D721Med (cell line): ENCODE results near the gene SKIDA1.

Experiments
- DNase-seq: peaks from one replicate; pipeline ENCODE4 v3.0.0; 2011; ENCODE audit warnings: low spot score; ENCODE audit not compliant: insufficient read length
- FAIRE-seq: peaks from 2 replicates; lab custom pipeline; 2011; peaks lifted over from hg19 to GRCh38; lab: Jason Lieb, UNC
- CTCF ChIP-seq: IDR thresholded peaks from 2 replicates; pipeline ENCODE4 v1.5.1; 2012; ENCODE audit warnings: mild to moderate bottlenecking, control low read depth; ENCODE audit not compliant: insufficient read depth; ENCODE audit errors: missing control alignments

SKIDA1 gene

GRCh38 chr10:21508706-21509331, 16.7 kb downstream of the SKIDA1 start:
- DNase-seq (no peak), FAIRE-seq (no peak)
- no peak for TF ChIP-seq CTCF

GRCh38 chr10:21507150-21507549, 18.3 kb downstream of the SKIDA1 start:
- TF ChIP-seq CTCF = no peak
- no peak for DNase-seq
- no peak for FAIRE-seq

- no peak for TF ChIP-seq CTCF
- FAIRE-seq = no peak
- DNase-seq = no peak
These were observed 19.1 kb downstream of the SKIDA1 start for GRCh38 chr10:21506351-21506750.

- DNase-seq (no peak), FAIRE-seq (no peak)
- TF ChIP-seq CTCF = no peak
These were observed 19.7 kb downstream of the SKIDA1 start for GRCh38 chr10:21505711-21506278.

GRCh38 chr10:21503542-21503941, 21.9 kb downstream of the SKIDA1 start:
- FAIRE-seq (no peak), DNase-seq (no peak)

GRCh38 chr10:21502348-21502740, 23.1 kb downstream of the SKIDA1 start:
- TF ChIP-seq CTCF = no peak
- DNase-seq = no peak
- FAIRE-seq = no peak

More at GRCh38 chr10:21503542-21503941, 21.9 kb downstream of the SKIDA1 start:
- no peak for TF ChIP-seq CTCF

- FAIRE-seq (no peak), DNase-seq (no peak)
- TF ChIP-seq CTCF = no peak
These were observed 23.6 kb downstream of the SKIDA1 start for GRCh38 chr10:21501731-21502347.
